Prostate gland (tissue), 2 donors: ENCODE measurements around the gene NCOA1.

Experiments used
- CTCF ChIP-seq, 4 experiments: fragments of 200-600 bp in 2 of 4; fragments of 450-650 bp in 2 of 4; sonication (generic) in 2 of 4; IDR thresholded peaks; 1 replicate in 3 of 4; 2 replicates in 1 of 4; pipeline ENCODE4 v1.5.1; 2016 to 2019; ENCODE audit warnings: antibody characterized with exemption in 4 of 4, mild to moderate bottlenecking in 2 of 4, moderate library complexity in 2 of 4
- POLR2A ChIP-seq: fragments of 450-650 bp; IDR thresholded peaks from one replicate; pipeline ENCODE4 v1.6.1; 2016; ENCODE audit warnings: antibody characterized with exemption, mild to moderate bottlenecking
- POLR2AphosphoS5 ChIP-seq: sonication (generic); formaldehyde crosslinking; IDR thresholded peaks from one replicate; pipeline ENCODE4 v1.6.1; 2017; ENCODE audit warnings: antibody characterized with exemption

- TF ChIP-seq POLR2AphosphoS5 (no peak), CTCF (IDR thresholded peaks at IDR 0.05) (no peak), POLR2A (no peak)
These were observed 55.6 kb downstream of the NCOA1 start for GRCh38 chr2:24546669-24547068.
